Measurements from ENCODE around the gene CACNA2D2. TPM values are rescaled to one million over a fixed set of nuclear protein-coding genes. Genes with fewer than 3 reads are reported as not detected.

CACNA2D2 gene
- total RNA-seq, 1 donor from 2014 or later = 17.3 TPM

DNA sequence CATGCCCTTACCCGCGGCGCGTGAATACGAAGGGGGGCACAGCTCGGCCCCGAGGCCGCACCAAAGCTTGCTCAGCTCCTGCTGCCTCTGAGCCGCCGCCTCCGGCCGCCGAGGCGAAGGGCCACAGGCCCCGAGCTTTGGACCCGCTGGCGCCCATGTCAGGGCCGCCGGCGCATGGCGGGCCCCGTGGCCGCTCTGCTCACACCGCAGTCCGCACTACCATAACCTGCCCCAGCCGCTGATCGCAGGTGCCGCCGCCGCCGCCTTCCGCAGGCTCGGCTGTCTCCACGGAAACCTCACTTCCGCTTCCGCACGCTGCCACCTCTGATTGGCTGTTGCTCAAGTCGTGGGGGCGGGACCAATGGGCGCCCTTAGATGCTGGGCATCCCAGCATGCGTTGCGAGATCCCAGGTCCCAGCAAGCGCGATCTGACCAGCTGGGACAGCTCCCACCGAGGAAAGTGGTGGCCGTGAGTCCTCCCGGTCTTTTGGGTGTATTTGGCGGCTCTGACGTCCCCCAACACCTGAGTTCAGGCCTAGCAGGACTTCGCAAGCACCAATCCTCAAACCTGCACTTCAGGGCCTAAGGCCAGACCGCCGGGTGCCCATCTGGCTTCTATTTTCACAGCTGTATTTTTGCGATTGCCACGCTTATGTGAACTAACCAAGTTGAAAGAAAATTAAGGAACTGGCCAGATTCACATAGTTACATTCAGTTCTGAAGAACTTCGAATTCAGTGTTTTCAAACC lies 175.3 kb downstream of the CACNA2D2 start, which contains the start of gene TUSC2:
TUSC2 (minus strand) TSS at position 281 of the 749 bp plus-strand sequence; CDS start at position 157, 124 bp downstream.
- Mint-ChIP-seq H3K4me1 (ENCODE audit: unreplicated experiment) (peaks cover 29% of the 10 kb centered on the region), H3K36me3 (ENCODE audit: low read depth, unreplicated experiment) (peaks cover 19% of the 10 kb centered on the region), H3K27me3 (ENCODE audit: unreplicated experiment) (peaks cover 4% of the 10 kb centered on the region), H3K9me3 (ENCODE audit: unreplicated experiment) (no peaks in the 10 kb centered on the region), H3K4me3 (ENCODE audit: unreplicated experiment) (peak within 1 kb of the TSS; percentile 92), H3K27ac (ENCODE audit: unreplicated experiment) (peak within 1 kb of the TSS; percentile 74)
- TF ChIP-seq, protein P1, sequence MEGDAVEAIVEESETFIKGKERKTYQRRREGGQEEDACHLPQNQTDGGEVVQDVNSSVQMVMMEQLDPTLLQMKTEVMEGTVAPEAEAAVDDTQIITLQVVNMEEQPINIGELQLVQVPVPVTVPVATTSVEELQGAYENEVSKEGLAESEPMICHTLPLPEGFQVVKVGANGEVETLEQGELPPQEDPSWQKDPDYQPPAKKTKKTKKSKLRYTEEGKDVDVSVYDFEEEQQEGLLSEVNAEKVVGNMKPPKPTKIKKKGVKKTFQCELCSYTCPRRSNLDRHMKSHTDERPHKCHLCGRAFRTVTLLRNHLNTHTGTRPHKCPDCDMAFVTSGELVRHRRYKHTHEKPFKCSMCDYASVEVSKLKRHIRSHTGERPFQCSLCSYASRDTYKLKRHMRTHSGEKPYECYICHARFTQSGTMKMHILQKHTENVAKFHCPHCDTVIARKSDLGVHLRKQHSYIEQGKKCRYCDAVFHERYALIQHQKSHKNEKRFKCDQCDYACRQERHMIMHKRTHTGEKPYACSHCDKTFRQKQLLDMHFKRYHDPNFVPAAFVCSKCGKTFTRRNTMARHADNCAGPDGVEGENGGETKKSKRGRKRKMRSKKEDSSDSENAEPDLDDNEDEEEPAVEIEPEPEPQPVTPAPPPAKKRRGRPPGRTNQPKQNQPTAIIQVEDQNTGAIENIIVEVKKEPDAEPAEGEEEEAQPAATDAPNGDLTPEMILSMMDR (IDR thresholded peaks at IDR 0.05; ENCODE audit: unreplicated experiment) = no peak
- peak; percentile 93 for DNase-seq (ENCODE audit: low spot score)

GRCh38 chr3:50327129-50327528 lies 176.3 kb downstream of the CACNA2D2 start:
- H3K36me3 Mint-ChIP-seq (ENCODE audit: low read depth, unreplicated experiment) = peaks cover 16% of the 10 kb centered on the region
- peaks cover 30% of the 10 kb centered on the region for H3K4me1 Mint-ChIP-seq (ENCODE audit: unreplicated experiment)
- no peak for DNase-seq (ENCODE audit: low spot score)
- peak overlapping the region; percentile 91 for H3K4me3 Mint-ChIP-seq (ENCODE audit: unreplicated experiment)
- peaks cover 6% of the 10 kb centered on the region for H3K27me3 Mint-ChIP-seq (ENCODE audit: unreplicated experiment)
- H3K9me3 Mint-ChIP-seq (ENCODE audit: unreplicated experiment) = no peaks in the 10 kb centered on the region
- TF ChIP-seq, protein P1 (IDR thresholded peaks at IDR 0.05; ENCODE audit: unreplicated experiment) = no peak
- peak overlapping the region; percentile 74 for H3K27ac Mint-ChIP-seq (ENCODE audit: unreplicated experiment)

DNA sequence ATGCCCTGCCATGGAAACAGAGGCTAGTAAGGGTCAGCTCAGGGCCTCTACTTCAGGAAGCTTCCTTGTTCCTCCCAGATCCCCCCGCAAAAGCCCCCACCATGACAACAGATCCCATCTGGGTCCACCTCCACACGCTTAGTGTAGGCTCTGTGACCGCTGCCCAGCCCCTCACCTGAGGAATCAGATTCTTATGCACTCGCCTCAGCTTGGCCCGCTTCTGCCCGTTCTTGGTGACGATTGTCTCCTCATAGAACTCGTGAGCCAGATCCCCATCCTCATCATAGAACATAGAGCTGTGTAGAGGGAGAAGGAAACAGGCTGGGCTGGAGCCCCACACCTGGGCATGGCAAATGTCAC lies 177.3 kb downstream of the CACNA2D2 start:
- DNase-seq (ENCODE audit: low spot score) = no peak
- peaks cover 30% of the 10 kb centered on the region for H3K4me1 Mint-ChIP-seq (ENCODE audit: unreplicated experiment)
- TF ChIP-seq, protein P1 (IDR thresholded peaks at IDR 0.05; ENCODE audit: unreplicated experiment) = no peak
- H3K4me3 Mint-ChIP-seq (ENCODE audit: unreplicated experiment) = no peak overlapping the region
- H3K9me3 Mint-ChIP-seq (ENCODE audit: unreplicated experiment) = no peaks in the 10 kb centered on the region
- peaks cover 6% of the 10 kb centered on the region for H3K27me3 Mint-ChIP-seq (ENCODE audit: unreplicated experiment)
- peaks cover 13% of the 10 kb centered on the region for H3K36me3 Mint-ChIP-seq (ENCODE audit: low read depth, unreplicated experiment)
- H3K27ac Mint-ChIP-seq (ENCODE audit: unreplicated experiment) = peak overlapping the region; percentile 36

GRCh38 chr3:50325497-50326181 lies 177.8 kb downstream of the CACNA2D2 start:
- Mint-ChIP-seq H3K4me1 (ENCODE audit: unreplicated experiment) (peaks cover 32% of the 10 kb centered on the region), H3K27ac (ENCODE audit: unreplicated experiment) (peak overlapping the region; percentile 70), H3K4me3 (ENCODE audit: unreplicated experiment) (no peak overlapping the region), H3K27me3 (ENCODE audit: unreplicated experiment) (peaks cover 7% of the 10 kb centered on the region), H3K36me3 (ENCODE audit: low read depth, unreplicated experiment) (peaks cover 13% of the 10 kb centered on the region), H3K9me3 (ENCODE audit: unreplicated experiment) (no peaks in the 10 kb centered on the region)
- TF ChIP-seq, protein P1 (IDR thresholded peaks at IDR 0.05; ENCODE audit: unreplicated experiment) = no peak
- no peak for DNase-seq (ENCODE audit: low spot score)

GRCh38 chr3:50325113-50325480 lies 178.3 kb downstream of the CACNA2D2 start:
- no peaks in the 10 kb centered on the region for H3K9me3 Mint-ChIP-seq (ENCODE audit: unreplicated experiment)
- peaks cover 12% of the 10 kb centered on the region for H3K27me3 Mint-ChIP-seq (ENCODE audit: unreplicated experiment)
- peaks cover 37% of the 10 kb centered on the region for H3K4me1 Mint-ChIP-seq (ENCODE audit: unreplicated experiment)
- H3K4me3 Mint-ChIP-seq (ENCODE audit: unreplicated experiment) = peak overlapping the region; percentile 10
- DNase-seq (ENCODE audit: low spot score) = no peak
- TF ChIP-seq, protein P1 (IDR thresholded peaks at IDR 0.05; ENCODE audit: unreplicated experiment) = no peak
- H3K27ac Mint-ChIP-seq (ENCODE audit: unreplicated experiment) = peak overlapping the region; percentile 97
- peaks cover 12% of the 10 kb centered on the region for H3K36me3 Mint-ChIP-seq (ENCODE audit: low read depth, unreplicated experiment)
